SU-DHL-6 (cell line): Measurements from ENCODE around the gene NTM.

Experiments
- EZH2phosphoT487 ChIP-seq: fragments of 200-600 bp; sonication (generic), shearing (Covaris generic); conservative IDR thresholded peaks from 2 replicates; pipeline ENCODE4 v1.6.1; 2018; ENCODE audit warnings: mild to moderate bottlenecking, antibody characterized with exemption, low read length, moderate library complexity, mixed read lengths
- TF ChIP-seq, protein P1 (sequence below): fragments of 200-600 bp; sonication (generic); IDR thresholded peaks from one replicate; pipeline ENCODE4 v1.5.1; 2017; ENCODE audit warnings: antibody characterized with exemption, mild to moderate bottlenecking, low read length, moderate library complexity; ENCODE audit not compliant: insufficient read depth, poor library complexity, severe bottlenecking

DNA sequence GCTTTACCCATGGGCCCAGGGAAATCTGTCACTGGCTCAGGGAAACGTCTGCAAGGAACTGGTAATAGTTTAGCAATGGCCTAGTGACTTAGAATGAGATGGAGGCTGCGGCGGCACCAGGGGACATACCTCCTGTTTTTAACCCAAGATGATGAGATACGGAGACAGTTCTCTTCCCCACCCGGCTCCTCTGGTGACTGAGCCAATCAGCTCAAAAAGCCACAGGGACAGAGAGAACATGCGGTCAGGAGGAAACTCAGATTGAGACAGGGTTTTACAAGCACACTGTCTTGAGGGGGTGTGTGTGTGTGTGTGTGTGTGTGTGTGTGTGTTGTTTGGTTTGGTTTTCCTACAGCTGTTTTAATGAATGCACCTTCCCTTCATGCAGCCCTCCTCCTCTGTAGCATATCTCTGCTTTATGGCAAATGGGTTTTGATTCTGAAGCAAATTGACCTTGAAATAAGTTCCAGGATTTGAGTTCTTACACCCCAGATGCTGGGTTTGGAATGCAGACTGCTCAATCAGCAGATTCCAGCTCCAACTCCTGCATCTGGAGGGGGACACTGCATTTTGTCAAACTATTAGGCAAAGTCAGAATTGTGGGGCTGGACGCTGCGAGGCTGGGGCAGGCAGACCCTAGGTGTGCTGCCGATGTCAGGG is 246.2 kb downstream of the NTM start:
- TF ChIP-seq, protein P1, sequence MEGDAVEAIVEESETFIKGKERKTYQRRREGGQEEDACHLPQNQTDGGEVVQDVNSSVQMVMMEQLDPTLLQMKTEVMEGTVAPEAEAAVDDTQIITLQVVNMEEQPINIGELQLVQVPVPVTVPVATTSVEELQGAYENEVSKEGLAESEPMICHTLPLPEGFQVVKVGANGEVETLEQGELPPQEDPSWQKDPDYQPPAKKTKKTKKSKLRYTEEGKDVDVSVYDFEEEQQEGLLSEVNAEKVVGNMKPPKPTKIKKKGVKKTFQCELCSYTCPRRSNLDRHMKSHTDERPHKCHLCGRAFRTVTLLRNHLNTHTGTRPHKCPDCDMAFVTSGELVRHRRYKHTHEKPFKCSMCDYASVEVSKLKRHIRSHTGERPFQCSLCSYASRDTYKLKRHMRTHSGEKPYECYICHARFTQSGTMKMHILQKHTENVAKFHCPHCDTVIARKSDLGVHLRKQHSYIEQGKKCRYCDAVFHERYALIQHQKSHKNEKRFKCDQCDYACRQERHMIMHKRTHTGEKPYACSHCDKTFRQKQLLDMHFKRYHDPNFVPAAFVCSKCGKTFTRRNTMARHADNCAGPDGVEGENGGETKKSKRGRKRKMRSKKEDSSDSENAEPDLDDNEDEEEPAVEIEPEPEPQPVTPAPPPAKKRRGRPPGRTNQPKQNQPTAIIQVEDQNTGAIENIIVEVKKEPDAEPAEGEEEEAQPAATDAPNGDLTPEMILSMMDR: no peak
- TF ChIP-seq EZH2phosphoT487: no peak
